Gastroesophageal sphincter (tissue), 3 donors: Measurements from ENCODE around the gene GRK5.

ENCODE experiments used
- EP300 ChIP-seq: sonication (generic); formaldehyde crosslinking; IDR thresholded peaks from one replicate; pipeline ENCODE4 v1.6.1; 2017; ENCODE audit warnings: antibody characterized with exemption, mild to moderate bottlenecking
- POLR2AphosphoS5 ChIP-seq: sonication (generic); formaldehyde crosslinking; IDR thresholded peaks from one replicate; pipeline ENCODE4 v1.6.1; 2017; ENCODE audit warnings: antibody characterized with exemption
- TF ChIP-seq, protein P1 (sequence below), 4 experiments: fragments of 200-600 bp in 2 of 4; fragments of 450-650 bp in 2 of 4; sonication (generic) in 1 of 4; IDR thresholded peaks; one replicate each; pipeline ENCODE4 v1.5.1; 2017 to 2019; ENCODE audit warnings: antibody characterized with exemption in 4 of 4, mild to moderate bottlenecking in 2 of 4, moderate library complexity in 2 of 4

DNA sequence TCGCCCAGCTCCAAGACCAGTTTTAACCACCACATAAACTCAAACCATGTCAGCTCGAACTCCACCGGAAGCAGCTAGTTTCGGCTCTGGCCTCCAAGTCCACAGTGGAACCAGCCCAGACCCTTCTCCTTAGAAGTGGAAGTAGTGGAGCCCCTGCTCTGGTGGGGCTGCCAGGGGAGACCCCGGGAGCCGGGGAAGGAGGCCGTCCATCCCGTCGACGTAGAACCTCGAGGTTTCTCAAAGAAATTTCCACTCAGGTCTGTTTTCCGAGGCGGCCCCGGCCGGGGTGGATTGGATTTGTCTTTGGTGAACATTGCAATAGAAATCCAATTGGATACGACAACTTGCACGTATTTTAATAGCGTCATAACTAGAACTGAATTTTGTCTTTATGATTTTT lies 247.6 kb downstream of the GRK5 start:
- TF ChIP-seq, protein P1, sequence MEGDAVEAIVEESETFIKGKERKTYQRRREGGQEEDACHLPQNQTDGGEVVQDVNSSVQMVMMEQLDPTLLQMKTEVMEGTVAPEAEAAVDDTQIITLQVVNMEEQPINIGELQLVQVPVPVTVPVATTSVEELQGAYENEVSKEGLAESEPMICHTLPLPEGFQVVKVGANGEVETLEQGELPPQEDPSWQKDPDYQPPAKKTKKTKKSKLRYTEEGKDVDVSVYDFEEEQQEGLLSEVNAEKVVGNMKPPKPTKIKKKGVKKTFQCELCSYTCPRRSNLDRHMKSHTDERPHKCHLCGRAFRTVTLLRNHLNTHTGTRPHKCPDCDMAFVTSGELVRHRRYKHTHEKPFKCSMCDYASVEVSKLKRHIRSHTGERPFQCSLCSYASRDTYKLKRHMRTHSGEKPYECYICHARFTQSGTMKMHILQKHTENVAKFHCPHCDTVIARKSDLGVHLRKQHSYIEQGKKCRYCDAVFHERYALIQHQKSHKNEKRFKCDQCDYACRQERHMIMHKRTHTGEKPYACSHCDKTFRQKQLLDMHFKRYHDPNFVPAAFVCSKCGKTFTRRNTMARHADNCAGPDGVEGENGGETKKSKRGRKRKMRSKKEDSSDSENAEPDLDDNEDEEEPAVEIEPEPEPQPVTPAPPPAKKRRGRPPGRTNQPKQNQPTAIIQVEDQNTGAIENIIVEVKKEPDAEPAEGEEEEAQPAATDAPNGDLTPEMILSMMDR (IDR thresholded peaks at IDR 0.05): no peak
- TF ChIP-seq POLR2AphosphoS5 (no peak), EP300 (no peak)
